Activated naive CD4-positive, alpha-beta T cell treated with Interleukin-2 at 50 U/mL for 16 hours (primary cell): ENCODE measurements around the gene TTI1.
A peak's percentile ranks its signal among the peaks of the same experiment; 100 is the strongest.
"Not testable (repeated sequence)": the region's sequence is repeated elsewhere in the genome, so short reads cannot be mapped to it uniquely, and the experiment has no call there.

ENCODE experiments used
- DNase-seq: peaks from one replicate; pipeline ENCODE4 v3.0.0-alpha.2; 2020

Gene TTI1

DNA sequence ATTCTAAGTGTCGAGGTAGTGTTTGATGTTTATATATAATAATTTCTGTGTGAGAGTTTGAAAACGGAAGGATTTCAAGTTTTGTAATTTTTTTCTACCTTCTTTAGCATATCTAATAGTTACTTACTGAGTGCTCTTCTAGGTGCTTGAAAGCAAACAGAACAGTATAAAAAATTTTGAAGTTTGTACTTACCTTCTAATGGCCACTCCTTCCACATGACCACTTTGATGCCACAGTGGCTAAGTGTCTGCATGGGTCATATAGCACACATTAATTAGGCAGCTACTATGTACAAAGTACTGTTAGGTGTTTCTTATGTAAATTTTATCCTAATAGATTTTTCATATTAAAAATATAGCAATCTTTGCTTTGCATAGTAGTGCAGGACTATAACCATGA, 21.4 kb upstream of the TTI1 start:
- no peak for DNase-seq

DNA sequence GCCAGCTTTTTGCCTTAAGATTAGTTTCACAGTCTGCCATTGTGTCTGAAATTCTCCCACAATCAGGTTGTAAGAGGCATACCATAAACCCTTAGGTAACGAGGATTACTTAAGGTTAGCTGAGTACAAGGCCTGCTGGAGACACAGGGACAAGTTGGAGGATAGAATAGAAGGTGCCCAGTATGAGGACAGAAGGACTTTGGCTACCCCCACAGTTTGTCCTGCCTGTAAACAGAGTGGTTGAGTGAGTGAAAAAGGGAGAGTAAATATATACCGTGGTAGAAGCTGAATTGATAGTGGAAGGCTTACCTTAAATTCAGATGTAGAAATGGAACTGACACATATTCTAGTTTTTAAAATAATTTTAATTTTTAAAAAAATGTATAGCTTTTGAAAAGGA, 19.6 kb upstream of the TTI1 start:
- DNase-seq = no peak

DNA sequence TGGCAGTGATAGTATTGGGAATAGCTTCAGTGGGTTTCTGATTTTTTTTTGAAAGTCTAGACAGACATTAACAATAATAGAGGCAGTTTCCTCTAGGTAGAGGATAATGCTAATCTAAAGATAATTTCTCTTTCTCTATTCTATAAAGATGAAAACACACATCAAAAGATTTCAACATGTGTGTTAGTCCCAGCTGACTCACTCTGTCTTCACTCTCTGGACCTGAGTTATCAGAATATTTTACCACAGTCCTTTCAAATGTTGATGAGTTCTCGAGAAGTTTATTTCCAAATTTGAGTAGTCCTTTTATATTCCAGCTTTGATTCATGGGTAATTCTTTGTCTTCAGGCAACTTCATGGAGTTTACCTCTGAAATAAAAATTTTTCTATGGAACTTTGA, 17.4 kb upstream of the TTI1 start:
- no peak for DNase-seq

DNA sequence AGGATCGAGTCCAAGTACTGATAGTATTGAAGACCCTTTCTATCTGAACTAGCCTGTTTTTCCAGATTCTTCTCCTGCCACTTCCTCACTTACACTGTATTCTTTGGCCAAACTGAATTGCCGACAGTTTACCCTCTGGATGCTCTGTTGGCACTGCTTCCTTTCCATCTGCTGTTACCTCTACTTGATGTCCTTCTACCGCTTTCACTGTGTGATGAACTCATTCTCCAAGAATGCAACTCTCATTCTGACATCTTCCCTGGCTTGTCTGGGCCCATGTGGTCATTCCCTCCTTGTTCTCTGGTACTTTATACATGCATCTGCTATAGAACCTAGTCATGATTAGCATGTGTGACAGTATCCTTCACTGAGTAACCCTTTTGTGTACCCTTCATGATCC, 16.5 kb upstream of the TTI1 start:
- DNase-seq = no peak

DNA sequence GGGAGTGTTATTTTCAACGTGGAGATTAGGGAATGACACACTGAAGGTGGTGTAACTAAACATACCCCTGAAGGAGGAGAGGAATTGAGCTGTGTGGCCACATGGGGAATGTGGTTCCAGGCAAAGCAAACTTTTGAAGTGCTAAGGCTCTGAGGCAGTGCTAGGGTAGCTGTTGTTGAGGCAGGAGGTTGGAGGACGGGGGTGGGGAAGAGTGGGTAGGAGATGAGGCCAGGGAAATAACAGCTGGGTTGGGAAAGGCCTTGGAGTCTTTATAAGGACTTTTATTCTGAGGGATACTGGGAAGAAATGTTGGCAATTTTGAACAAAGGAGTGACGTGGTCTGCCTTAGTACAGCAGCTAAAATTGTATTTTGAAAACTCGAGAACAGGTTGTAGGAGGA, 13.3 kb upstream of the TTI1 start:
- no peak for DNase-seq

DNA sequence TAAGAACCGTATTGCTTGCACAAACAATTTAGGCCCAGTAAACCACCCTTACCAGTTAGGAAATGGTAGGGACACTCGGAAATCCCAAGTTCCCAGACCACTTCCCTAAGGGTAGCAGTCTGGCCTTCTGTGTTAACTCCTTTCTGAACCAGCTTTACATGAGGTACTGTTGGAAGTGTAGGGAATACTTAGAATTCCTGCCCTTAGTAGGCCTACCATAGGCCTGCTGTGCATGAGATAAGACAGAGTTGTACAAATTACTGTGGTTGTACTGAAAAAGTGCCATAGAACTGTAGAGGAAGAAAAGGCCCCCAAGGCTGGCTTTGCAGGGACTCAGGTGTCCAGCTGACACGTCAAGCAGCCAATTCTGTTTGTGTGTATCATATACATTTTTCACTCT, 11.4 kb upstream of the TTI1 start:
- DNase-seq = no peak

DNA sequence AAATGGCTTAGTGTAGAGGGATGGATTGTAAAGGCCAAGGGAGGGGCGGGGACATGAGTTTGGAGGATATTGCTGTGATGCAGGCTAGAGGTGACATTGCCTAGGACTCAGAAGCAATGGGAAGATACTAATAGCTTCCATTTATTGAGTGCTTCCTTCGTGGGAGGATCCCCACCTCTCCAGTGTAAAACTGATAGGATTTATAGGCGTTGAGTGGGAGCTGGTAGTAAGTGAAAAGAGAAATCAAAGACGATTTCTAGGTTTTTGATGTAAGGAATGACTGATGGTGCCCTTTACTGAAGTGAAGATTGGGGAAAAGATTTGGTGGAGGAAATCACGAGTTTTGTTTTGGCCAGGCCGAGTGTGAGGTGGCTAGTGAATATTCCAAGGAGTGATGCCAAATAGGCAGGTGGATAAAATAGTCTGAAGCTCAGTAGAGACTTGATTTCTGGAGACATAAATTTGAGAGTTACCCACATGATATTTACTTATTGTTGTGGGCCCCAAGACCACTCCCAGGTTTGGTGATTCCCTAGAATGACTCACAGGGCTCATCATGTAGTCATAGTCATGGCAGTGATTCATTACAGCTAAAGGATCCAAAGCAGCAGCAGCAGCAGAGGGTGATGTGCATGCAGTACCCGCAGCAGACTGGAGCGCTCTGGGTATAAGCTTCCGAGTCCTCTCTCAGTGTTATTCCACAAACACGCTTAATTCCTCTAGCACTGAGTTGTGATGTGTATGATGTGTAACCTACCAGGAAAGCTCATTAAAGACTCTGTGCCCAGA, 10.4 kb upstream of the TTI1 start:
- peak; percentile 28 for DNase-seq

DNA sequence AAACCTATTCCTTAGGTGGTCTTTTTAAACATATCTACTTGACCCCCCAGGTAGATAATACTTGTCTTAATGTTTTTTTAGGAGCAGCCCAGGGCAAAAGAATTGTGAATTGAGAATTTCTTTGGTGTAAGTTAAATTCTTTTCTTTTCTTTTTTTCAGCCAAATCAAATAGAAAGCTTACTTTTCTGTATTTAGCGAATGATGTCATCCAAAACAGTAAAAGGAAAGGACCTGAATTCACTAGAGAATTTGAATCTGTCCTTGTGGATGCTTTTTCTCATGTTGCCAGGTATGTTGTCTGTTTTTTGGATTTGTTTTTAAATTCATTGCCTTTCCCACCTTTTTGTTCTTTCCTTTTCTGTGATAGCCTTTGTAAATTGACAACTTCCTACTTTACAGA, 7.0 kb upstream of the TTI1 start:
- DNase-seq = no peak

DNA sequence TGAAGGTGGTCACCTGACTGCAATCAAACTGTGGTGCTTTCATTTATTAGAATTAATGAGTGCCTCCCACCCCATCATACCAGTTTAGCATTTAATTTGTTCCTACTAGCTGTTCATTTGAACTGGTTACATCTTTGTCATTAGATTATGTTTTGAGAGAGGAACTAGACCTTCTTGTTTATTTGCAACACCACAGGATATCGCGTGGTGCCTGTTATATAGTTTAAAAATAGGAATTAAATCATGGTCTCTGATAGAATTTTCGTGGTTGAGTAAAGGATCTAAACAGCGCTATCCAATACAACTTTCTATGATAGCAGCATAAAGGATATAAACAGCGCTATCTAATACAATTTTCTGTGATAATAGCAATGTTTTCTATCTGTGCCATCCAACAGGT, 3.1 kb upstream of the TTI1 start:
- no peak for DNase-seq

DNA sequence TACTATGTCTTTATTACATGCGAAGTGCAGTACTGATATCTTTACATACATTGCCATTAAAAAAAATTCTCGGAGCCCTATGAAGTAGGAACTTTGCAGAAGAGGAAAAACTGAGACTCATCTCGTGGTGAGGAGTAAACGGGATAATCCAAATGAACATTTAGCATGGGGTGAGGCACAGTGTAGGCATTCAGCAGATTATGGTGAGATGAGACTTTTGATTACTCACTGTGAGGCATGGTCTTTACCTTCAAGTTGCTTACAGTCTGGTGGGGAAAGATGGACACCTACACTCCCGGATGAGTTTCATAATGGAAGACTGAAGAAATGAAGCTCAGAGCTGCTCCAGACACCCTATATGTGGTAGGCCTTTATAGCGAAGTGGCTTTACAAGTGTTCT, 1.7 kb upstream of the TTI1 start:
- no peak for DNase-seq

DNA sequence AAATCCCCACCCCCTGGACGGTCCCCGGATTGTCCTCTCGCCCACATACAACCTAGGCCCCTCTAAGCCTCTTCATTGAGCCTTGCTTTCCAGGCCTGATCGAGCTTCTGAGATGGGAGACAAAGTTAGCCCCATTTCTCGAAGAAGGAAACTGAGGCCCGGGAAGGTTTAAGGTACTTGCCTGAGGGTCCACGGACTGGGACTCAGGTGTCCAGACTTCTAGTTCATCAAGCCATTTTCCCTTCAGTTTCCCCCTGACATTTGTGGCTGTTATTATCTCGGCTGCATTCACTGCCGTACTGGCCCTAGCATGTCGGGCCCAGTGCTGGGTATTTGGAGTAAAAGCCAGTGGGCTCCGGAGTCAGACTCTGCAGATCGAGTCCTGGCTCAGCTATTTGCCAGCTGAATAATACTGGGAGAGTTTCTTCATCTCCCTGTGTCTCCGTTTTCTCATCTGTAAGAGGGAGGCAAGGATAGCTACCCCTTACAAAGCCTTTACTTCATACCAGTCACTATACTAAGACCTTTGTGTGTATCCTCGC, 923 bp upstream of the TTI1 start:
- no peak for DNase-seq

DNA sequence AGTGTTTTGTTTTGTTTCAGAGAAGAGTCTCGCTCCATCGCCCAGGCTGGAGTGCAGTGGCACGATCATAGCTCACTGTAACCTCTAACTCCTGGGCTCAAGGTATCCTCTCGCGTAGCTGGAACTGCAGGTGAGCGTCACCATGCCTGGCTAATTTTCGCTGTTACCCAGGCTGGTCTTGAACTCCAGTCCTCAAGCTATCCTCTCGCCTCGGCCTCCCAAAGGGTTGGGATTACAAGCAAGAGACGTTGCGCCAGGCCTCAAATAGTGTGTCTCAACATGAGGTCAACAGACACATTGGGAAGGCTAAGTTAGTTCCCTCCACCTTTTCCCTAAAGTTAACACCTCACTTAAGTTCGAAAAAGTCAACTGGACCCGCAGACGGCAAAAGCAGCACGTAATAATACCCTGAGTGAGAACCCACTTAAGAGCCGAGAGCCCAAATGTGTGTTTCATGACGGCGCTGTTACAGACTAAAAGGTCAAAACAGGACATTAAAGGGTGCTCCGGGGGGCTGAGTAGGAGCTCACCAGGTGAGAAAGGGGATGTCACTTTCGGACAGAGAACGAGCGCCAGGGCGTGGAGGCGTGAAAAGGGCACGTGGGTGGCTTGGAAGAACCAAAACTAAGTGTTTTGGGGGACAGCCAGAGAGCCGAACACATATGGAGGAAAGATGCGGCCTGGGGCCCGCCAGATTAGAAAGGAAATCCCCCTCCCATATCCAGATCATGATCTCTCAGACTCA, 499 bp downstream of the TTI1 start:
- DNase-seq = no peak

DNA sequence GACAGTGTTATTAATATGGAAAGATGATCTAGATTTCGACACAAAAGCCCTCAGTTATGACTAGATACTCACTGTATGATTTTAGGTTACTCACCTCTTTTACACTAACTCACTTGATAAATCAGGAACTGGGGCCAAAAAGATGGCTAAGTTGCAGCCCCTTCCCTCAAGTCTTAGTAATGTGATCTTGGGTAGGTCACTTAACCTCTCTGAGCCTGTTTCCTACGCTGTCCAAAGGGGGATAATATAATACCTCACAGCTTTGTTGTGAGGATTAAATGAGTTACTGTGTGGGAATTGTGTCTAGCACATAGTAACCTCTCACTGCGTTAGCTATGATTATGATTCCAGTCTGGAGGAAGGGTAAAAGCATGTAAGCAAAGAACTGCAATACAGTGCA, 1.3 kb downstream of the TTI1 start:
- no peak for DNase-seq

DNA sequence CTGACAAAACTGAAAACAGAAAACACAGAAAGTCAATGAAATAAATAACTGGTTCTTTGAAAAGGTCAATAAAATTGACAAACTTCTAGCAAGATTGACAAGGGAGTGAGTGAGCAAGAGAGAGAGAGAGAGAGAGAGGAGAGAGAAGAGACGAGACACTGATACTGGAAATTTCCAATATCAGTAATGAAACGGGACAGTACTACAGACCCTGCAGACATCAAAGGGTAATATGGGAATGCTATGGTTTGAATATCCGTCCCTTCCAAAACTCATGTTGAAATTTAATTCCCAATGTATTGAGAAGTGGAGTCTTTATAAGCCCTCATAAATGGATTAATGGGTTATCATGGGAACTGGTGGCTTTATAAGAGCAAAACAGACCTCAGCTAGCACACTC, 3.8 kb downstream of the TTI1 start:
- no peak for DNase-seq

DNA sequence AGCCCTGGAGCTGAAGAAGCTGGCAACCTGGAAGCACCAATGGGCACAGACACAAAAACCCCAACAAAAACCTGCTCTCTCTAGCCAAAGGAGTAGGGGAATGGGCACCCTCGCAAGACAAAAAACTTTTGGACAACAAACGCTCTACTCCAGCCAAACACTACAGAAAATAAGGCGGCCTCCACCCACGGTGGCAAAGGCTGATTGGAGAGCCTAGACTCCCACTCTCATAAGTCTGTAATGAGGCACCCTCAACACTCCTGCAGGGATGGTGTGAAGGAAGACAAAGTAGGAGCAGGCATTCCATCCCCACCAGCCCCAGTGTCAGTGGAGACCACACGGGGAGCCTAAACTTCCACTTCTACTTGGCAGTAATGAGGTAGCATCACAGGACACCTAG, 8.8 kb downstream of the TTI1 start:
- DNase-seq = no peak

DNA sequence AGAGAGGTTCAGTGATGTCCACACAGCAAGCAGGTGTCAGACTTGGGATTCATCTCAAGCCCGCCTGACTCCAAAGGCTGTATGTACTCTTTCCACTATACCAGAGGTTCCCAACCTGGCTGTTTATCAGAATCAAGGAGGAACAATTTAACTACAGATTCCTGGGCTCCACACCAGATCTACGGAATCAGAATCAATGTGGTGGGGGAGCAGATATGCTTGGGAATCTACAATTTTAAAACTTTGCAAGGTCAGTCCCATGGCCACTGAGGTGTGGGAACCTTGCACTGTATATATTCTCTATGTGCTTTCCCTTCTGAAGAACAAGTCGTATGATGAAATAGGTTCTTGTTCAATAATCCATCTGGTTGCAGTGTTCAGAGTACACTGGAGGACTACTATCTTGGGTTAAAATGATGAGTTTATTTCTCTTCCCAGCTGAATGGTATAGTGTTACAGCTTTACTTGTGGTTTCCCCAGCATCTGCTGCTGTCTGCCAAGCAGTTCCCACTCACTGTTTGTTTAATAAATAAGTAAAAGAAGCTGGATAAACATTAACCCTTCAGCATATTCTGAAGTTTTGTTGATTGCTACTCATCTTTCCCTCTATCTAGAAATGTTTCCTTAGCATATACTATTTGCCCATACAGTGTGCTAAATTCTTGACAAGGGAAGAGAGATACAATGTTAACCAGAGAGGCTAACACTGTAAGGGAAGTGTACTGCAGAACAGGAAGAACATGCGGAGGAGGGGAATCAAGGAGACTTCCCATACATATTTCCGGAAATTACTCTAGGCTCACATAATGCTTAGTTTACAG, 9.9 kb downstream of the TTI1 start:
- no peak for DNase-seq

DNA sequence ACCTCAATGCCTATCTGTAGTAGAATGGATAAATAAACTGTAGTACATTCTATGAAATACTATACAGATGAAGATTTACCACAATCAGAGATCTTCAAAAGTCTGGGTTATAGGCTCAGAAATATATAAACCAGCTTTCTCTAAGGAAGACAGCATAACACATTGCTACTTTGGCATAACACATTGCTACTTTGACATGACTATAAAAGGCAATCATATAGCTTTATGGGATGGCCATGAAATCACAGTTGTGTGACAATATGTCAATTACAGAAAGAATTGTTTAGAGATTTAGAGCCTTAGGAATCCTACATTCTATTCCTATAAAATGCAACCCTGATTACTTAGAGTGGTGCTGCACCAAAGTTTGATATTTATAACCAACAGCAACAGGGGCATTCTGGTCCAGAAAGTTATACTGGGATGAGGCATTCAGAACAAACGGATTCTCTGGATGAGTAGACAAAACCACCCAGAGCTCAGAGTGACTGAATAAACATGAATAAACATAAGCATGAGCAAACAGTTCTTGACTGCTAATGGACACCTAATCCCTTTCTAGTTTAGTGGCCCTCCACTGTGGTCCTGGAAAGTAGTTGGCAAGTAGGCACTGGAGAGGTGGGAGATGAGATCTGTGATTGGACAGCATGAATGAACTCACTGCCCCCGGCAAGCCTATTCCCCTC, 12.0 kb downstream of the TTI1 start:
- no peak for DNase-seq

DNA sequence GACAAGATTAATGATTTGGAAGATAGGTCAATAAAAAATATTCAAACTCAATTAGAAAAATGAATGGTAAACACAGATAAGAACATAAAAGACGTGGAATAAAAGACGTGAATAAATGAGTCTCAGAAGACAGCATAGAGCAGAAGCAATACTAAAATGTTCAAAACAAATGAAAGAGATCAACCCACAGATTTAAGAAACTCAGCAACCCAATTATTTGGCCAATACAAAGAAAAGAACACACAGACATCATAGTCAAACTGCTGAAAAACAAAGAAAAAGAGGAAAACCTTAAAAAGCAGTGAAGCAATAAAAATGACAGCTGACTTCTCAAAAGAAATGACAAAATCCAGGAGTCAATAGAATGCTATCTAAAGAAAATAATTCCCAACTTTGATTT, 14.9 kb downstream of the TTI1 start:
- no peak for DNase-seq

DNA sequence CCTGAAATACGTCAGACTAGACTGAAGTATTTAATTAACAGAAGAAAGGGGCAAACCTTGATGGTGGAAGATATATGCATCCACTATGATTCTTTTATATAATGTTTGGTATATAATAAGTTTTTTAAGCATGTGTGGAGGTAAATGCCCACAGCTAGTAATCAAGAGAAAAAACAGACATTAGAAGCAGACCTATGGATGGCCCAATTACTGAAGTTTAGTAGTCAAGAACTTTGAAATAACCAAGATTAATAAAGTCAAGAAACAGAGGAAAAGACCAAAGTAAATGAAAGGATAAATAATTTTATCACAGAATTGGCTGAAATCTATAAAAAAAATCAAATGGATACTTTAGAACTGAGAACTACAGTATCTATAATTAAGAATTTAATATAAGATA, 15.3 kb downstream of the TTI1 start:
- DNase-seq = no peak

DNA sequence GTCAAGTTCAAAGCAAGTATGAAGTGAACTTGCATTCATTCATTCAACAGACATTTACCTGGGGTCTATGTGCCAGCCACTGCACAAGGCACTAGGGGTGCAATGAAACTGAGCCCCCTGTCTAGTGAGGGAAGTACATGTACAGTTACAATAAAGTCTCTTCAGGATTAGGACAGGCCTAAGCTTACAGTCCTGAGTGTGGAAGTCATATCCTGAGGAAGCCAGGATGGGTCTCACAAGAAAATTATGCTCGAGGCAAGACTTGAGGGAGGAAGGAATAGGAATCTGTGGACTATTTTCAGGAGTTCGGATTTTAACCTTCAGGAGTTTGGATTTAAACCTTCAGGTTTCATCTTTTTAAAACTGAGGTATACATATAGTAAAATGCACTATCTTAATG, 19.4 kb downstream of the TTI1 start:
- DNase-seq = no peak

DNA sequence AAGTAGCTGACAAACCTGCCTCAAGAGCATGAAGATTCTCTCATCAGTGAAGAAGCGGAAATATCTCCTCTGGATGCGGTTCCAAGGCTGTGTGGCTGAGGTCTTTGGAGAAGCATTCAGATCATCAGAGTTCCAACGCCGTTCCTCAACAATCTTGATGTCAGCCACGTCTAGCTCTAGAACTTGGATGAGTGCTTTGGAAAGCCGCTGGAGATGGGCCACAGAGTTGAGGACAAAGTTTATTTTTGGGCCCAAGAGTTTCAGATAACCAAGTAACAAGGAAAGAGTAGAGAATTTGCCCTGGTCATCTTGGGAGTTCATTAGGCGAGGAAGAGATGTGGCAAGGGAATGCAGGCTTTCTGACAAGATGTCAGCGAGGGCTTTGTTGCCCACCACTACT, 20.9 kb downstream of the TTI1 start:
- DNase-seq = no peak

DNA sequence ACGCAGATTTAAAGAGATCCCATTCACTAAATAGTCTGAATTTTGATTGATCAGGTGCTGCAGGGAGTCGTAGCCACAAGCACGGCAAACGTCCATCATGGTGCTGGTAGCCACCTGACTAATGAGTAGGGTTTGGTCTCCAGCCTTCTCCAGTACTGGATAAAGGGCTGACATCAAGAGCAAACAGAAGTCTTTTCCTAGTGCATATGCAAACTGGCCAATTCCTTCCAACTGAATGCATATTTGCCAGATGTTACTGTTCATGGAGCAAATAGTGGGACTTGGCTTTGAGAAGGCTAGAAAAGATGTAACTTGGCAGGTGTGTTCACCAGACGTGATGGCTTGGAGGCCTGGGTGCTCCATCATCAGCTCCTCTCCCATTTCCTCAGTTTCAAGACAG, 21.6 kb downstream of the TTI1 start:
- DNase-seq = no peak

DNA sequence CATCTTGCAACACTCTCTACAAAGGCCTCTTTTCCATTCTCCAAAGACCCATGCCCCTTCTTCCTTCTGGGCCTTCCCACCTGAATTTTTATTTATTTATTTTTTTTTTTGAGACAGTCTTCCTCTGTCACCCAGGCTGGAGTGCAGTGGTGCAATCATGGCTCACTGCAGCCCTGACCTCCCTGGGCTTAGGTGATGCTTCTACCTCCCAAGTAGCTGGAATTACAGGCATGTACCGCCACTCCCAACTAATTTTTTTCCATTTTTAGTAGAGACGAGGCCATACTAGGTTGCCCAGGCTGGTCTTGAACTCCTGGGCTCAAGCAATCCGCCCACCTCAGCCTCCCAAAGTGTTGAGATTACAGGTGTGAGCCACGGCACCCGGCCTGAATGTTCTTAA, 23.8 kb downstream of the TTI1 start:
- not testable (repeated sequence) for DNase-seq
